CD14-positive monocyte (primary cell): ENCODE data around the gene TSPAN19. TPM values are rescaled to one million over a fixed set of nuclear protein-coding genes. Genes with fewer than 3 reads are reported as not detected.

Experiments used
- DNase-seq, 3 donors: peaks; one replicate each; pipeline ENCODE4 v3.0.0-alpha.2; 2011 to 2022
- H2AFZ ChIP-seq: 2 replicates; pipeline ENCODE4 v1.6.0; 2012; ENCODE audit warnings: mild to moderate bottlenecking, low read depth, low read length, inconsistent platforms; ENCODE audit not compliant: insufficient read depth, poor library complexity, severe bottlenecking
- H3K27ac ChIP-seq, 2 donors: 1 replicate in 1 of 2; 2 replicates in 1 of 2; pipeline ENCODE4 v1.5.1; 2012 to 2013; ENCODE audit warnings: low read length in 2 of 2, control low read depth in 1 of 2, inconsistent platforms in 1 of 2, low read depth in 1 of 2, mild to moderate bottlenecking in 1 of 2
- H3K27me3 ChIP-seq, 2 donors: one replicate each; pipeline versions ENCODE4 v1.6.0 to v1.6.1; 2011 to 2013; ENCODE audit warnings: low read length in 2 of 2; ENCODE audit not compliant: control insufficient read depth in 2 of 2, insufficient read depth in 2 of 2
- H3K36me3 ChIP-seq, 2 donors: replicated peaks in 1 of 2; 1 replicate in 1 of 2; 2 replicates in 1 of 2; pipeline versions ENCODE4 v1.5.1 to v1.6.1; 2012 to 2013; ENCODE audit warnings: low read length in 2 of 2, control low read depth in 1 of 2, inconsistent platforms in 1 of 2, mild to moderate bottlenecking in 1 of 2; ENCODE audit not compliant: insufficient read depth in 2 of 2, control insufficient read depth in 1 of 2
- H3K4me1 ChIP-seq, 2 donors: 1 replicate in 1 of 2; 2 replicates in 1 of 2; pipeline versions ENCODE4 v1.5.1 to v1.6.1; 2012 to 2013; ENCODE audit warnings: low read length in 2 of 2, control low read depth in 1 of 2, inconsistent platforms in 1 of 2, mild to moderate bottlenecking in 1 of 2, moderate library complexity in 1 of 2; ENCODE audit not compliant: insufficient read depth in 2 of 2, control insufficient read depth in 1 of 2
- H3K4me2 ChIP-seq: replicated peaks from 2 replicates; pipeline ENCODE3; 2012; ENCODE audit warnings: low read length, moderate library complexity, mild to moderate bottlenecking; ENCODE audit not compliant: poor library complexity, severe bottlenecking; ENCODE audit errors: extremely low read depth
- H3K4me3 ChIP-seq, 3 experiments: fragments of 200-600 bp in 1 of 3; sonication (generic) in 1 of 3; replicated peaks in 1 of 3; 1 replicate in 2 of 3; 2 replicates in 1 of 3; pipeline ENCODE4 v1.5.1; 2011 to 2013; ENCODE audit warnings: low read length in 3 of 3, mild to moderate bottlenecking in 3 of 3, control low read depth in 2 of 3, low read depth in 2 of 3, inconsistent platforms in 1 of 3, moderate library complexity in 1 of 3
- H3K79me2 ChIP-seq: 2 replicates; pipeline ENCODE4 v1.6.0; 2012; ENCODE audit warnings: mild to moderate bottlenecking, control low read depth, inconsistent platforms, low read length, moderate library complexity; ENCODE audit not compliant: insufficient read depth
- H3K9ac ChIP-seq: 2 replicates; pipeline ENCODE4 v1.6.0; 2017; ENCODE audit warnings: low read length, mild to moderate bottlenecking; ENCODE audit not compliant: insufficient read depth, poor library complexity, severe bottlenecking
- H3K9me3 ChIP-seq, 2 donors: replicated peaks in 1 of 2; 1 replicate in 1 of 2; 2 replicates in 1 of 2; pipeline versions ENCODE4 v1.5.1 to v1.6.1; 2012 to 2013; ENCODE audit warnings: low read length in 2 of 2, control low read depth in 1 of 2; ENCODE audit not compliant: control insufficient read depth in 1 of 2, insufficient read depth in 1 of 2
- H4K20me1 ChIP-seq: 2 replicates; pipeline ENCODE4 v1.6.0; 2012; ENCODE audit warnings: mild to moderate bottlenecking, low read length, control low read depth, moderate library complexity; ENCODE audit not compliant: insufficient read depth
- H3K27ac Mint-ChIP-seq, 7 donors: one replicate each; pipeline ENCODE4 v1.8.0; 2020; ENCODE audit warnings: mild to moderate bottlenecking in 7 of 7, mixed read lengths in 7 of 7, moderate library complexity in 6 of 7, inconsistent platforms in 2 of 7
- H3K27me3 Mint-ChIP-seq, 3 donors: one replicate each; pipeline ENCODE4 v1.8.0; 2021 to 2022; ENCODE audit warnings: low read depth in 3 of 3, mild to moderate bottlenecking in 3 of 3, mixed read lengths in 3 of 3, moderate library complexity in 3 of 3, inconsistent platforms in 1 of 3
- H3K36me3 Mint-ChIP-seq, 2 donors: one replicate each; pipeline ENCODE4 v1.8.0; 2020; ENCODE audit warnings: mixed read lengths in 2 of 2, inconsistent platforms in 1 of 2, mild to moderate bottlenecking in 1 of 2
- H3K4me1 Mint-ChIP-seq: one replicate; pipeline ENCODE4 v1.8.0; 2020; ENCODE audit warnings: mild to moderate bottlenecking, mixed read lengths
- H3K4me3 Mint-ChIP-seq, 2 donors: one replicate each; pipeline ENCODE4 v1.8.0; 2020; ENCODE audit warnings: mild to moderate bottlenecking in 2 of 2, mixed read lengths in 2 of 2, moderate library complexity in 1 of 2
- H3K9me3 Mint-ChIP-seq, 7 donors: one replicate each; pipeline ENCODE4 v1.8.0; 2020 to 2022; ENCODE audit warnings: mixed read lengths in 7 of 7, mild to moderate bottlenecking in 6 of 7, moderate library complexity in 6 of 7, inconsistent platforms in 2 of 7
- WGBS: methylation state at CpG from one replicate; pipeline ENCODE4 v1.1.5; 2013; ENCODE audit warnings: missing lambda C conversion rate; ENCODE audit not compliant: insufficient coverage; 5-methylcytosine and 5-hydroxymethylcytosine counted together
- intact Hi-C, 2 donors: fragments of 100-400 bp; cut with micrococcal nuclease; formaldehyde crosslinking; loops; one replicate each; pipeline versions ENCODE4 v1.15.0 to v1.15.1; 2023
- polyA plus RNA-seq, 3 donors: library from polyadenylated mRNA; depleted of rRNA in 1 of 3; unstranded in 2 of 3; stranded (reverse) in 1 of 3; fragments of 300-500 nt in 2 of 3; fragments of >200 nt in 1 of 3; fragmentation: Illumina TruSeq in 2 of 3; gene quantifications; 1 replicate in 2 of 3; 2 replicates in 1 of 3; pipeline ENCODE4 v1.2.3, GENCODE V29; 2012 to 2021
- TF ChIP-seq, protein P1 (sequence below): fragments of 200-600 bp; IDR thresholded peaks from one replicate; pipeline ENCODE4 v1.8.0; 2022; ENCODE audit warnings: antibody characterized with exemption, mild to moderate bottlenecking

The TSPAN19 gene
- polyA plus RNA-seq, 3 donors: not detected

DNA sequence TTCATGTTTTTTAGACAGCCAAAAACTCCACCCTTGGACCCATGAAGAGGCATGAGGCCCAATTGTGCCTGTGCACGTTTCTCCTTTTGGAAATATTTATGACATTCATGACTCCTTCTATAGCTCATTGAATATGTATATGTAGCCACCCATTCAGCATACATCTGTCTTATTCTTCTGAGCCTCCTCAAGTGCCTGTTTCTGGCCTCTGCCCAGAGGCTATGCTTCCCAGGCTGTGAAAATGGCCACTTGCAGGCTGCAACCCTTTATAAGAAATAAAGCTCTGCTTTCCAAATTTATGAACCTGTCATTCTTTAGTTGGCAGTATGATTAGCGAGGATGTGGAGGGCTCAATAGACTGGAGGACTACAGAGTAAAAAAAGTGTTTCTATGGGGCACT, 35.3 kb downstream of the TSPAN19 start:
- peaks cover 0 to 2% (median 1%) of the 10 kb centered on the region in 3 donors for H3K27me3 Mint-ChIP-seq
- peaks cover 0 to 4% (median 3%) of the 10 kb centered on the region in 7 donors for H3K9me3 Mint-ChIP-seq
- TF ChIP-seq, protein P1, sequence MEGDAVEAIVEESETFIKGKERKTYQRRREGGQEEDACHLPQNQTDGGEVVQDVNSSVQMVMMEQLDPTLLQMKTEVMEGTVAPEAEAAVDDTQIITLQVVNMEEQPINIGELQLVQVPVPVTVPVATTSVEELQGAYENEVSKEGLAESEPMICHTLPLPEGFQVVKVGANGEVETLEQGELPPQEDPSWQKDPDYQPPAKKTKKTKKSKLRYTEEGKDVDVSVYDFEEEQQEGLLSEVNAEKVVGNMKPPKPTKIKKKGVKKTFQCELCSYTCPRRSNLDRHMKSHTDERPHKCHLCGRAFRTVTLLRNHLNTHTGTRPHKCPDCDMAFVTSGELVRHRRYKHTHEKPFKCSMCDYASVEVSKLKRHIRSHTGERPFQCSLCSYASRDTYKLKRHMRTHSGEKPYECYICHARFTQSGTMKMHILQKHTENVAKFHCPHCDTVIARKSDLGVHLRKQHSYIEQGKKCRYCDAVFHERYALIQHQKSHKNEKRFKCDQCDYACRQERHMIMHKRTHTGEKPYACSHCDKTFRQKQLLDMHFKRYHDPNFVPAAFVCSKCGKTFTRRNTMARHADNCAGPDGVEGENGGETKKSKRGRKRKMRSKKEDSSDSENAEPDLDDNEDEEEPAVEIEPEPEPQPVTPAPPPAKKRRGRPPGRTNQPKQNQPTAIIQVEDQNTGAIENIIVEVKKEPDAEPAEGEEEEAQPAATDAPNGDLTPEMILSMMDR: no peak
- no peak overlapping the region for H3K4me3 Mint-ChIP-seq
- H3K36me3 Mint-ChIP-seq: no peaks in the 10 kb centered on the region
- intact Hi-C loops: no loop called here
- H3K4me1 Mint-ChIP-seq: no peaks in the 10 kb centered on the region
- no peak overlapping the region for H3K27ac Mint-ChIP-seq
- DNase-seq: no peak
- Histone ChIP-seq H3K27me3 (no peaks in the 10 kb centered on the region), H3K9ac (no peak overlapping the region), H3K36me3 (no peaks in the 10 kb centered on the region), H3K4me1 (no peaks in the 10 kb centered on the region), H2AFZ (no peak overlapping the region), H3K4me3 (no peak overlapping the region), H3K79me2 (no peaks in the 10 kb centered on the region), H4K20me1 (no peaks in the 10 kb centered on the region), H3K27ac (no peak overlapping the region), H3K9me3 (no peaks in the 10 kb centered on the region), H3K4me2 (no peak overlapping the region)
- no CpG with 5 or more reads among the region's 2 CpGs for WGBS

DNA sequence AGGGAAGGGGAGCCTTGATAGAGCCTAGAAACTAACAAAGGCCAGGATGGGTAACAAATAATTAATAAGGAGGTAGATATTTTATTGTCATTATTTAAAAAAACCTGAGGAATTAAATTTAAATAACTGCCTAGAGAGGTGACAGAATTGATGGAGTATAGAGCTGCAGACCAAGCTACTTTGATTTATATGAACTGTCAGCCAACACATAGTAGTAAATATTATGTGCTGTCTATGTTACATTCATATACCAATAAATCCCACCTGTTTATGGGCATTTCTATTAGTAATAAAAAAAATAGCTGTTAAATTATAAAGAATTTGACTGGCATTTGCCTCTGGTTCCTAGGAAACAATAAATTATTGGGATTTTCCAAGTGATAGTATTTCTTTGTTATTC, 37.7 kb downstream of the TSPAN19 start:
- no peak overlapping the region for H3K4me3 Mint-ChIP-seq
- no peaks in the 10 kb centered on the region for H4K20me1 ChIP-seq
- no peaks in the 10 kb centered on the region for H3K27me3 ChIP-seq
- no peak overlapping the region for H3K4me2 ChIP-seq
- no peaks in the 10 kb centered on the region for H3K36me3 ChIP-seq
- H3K36me3 Mint-ChIP-seq: no peaks in the 10 kb centered on the region
- no peak overlapping the region for H3K4me3 ChIP-seq
- H3K4me1 ChIP-seq: no peaks in the 10 kb centered on the region
- no peak overlapping the region for H2AFZ ChIP-seq
- no peak overlapping the region for H3K9ac ChIP-seq
- peaks cover 1 to 2% (median 2%) of the 10 kb centered on the region in 3 donors for H3K27me3 Mint-ChIP-seq
- H3K4me1 Mint-ChIP-seq: no peaks in the 10 kb centered on the region
- no peak for DNase-seq
- no peak overlapping the region for H3K27ac ChIP-seq
- H3K79me2 ChIP-seq: no peaks in the 10 kb centered on the region
- H3K27ac Mint-ChIP-seq: no peak overlapping the region
- no peaks in the 10 kb centered on the region for H3K9me3 ChIP-seq
- H3K9me3 Mint-ChIP-seq: peaks cover 0 to 4% (median 1%) of the 10 kb centered on the region in 7 donors
- intact Hi-C loops: no loop called here
- TF ChIP-seq, protein P1: no peak
